GM21619 (cell line): Measurements from ENCODE around the gene RASGRF2.

Experiments
- ATAC-seq: cut with Tn5 transposase; IDR thresholded peaks from one replicate; pipeline ENCODE4 v1.9.1; 2021; ENCODE audit not compliant: unreplicated experiment

Gene RASGRF2

DNA sequence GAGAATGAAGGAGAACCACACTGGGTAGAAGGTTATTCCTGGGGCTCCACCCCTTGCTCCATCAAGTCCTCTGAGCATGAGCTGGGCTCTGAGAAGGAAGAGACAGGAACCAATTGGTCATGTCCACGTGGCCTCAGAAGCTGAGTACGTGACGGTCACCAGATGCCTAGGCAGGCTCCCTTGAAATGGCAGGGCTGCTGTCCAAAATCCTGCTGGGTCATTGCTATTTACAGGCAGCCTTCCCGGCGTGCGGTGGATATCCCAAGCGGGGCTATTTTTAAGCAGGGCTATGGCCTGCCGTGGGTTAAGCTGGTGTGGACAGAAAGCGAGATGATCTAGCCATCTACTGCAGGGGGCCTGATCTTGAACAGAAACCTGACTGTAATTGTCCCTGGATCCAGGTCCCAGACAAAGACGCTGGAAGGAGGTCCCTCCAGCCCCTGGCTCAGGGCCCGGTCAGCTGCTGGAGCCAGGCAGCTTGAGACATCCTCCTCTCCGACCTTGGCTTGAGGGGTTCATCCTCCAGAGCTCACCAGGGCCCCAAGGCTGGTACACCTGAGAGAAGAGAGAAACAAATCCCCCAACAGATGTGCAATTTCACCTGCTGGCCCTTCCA, 272.4 kb downstream of the RASGRF2 start:
- no peak for ATAC-seq

DNA sequence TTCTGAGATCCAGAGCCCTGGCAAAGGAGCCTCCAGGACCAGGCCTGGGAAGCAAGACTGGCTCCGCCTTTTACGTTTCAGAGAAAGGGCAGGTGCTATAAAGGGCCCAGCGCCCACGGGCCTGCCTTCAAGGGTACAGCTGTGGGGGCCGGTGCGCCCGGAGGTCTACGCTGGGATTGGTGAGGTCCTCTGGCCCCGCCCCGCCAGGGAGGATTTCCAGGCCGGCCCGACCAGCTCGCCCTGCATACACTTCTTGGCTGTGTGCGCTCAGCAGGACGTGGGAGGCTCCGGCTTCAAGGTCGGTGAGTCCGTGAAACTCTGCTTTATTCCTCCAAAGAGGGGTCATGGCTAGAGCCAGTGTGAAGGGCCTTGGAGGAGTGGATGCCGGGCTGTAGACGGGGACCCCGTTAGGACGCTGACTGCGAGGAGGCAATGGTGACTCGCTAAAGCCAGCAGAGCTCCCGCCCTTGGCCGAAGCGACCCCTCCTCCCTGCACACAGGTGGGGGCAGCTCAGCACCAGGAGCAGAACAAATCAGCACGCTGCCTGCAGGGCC, 273.0 kb downstream of the RASGRF2 start, which contains the start of gene CKMT2:
TSS of gene CKMT2 (plus strand) at position 243 of the 555 bp plus-strand sequence. CDS start 17,811 bp downstream, outside the sequence.
- ATAC-seq: no peak

- ATAC-seq: no peak
These were observed 274.1 kb downstream of the RASGRF2 start for GRCh38 chr5:81234299-81234698.

GRCh38 chr5:81234801-81235200, 274.6 kb downstream of the RASGRF2 start:
- no peak for ATAC-seq

- ATAC-seq: no peak
These were observed 275.3 kb downstream of the RASGRF2 start for GRCh38 chr5:81235287-81236072.

DNA sequence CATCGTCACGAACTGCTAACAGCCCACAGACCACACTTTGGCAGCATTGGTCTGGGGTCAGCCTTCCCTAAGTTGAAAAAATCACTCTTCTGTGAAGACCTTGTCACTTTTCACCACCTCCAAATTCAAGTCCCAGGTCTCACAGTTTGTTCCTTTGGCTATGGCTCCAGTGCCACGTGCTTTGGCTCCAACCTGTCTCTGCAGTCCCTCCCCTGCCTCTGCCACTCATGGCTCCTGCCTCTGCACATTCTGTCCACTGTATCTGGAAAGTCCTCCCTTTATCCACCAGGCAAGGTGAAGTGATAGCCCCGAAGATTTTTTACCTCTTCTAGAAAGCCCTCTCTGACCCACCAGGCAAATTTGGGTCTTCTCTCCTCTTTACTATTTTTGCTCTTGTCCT, 278.3 kb downstream of the RASGRF2 start:
- ATAC-seq: no peak

- ATAC-seq: no peak
These were observed 279.4 kb downstream of the RASGRF2 start for GRCh38 chr5:81239613-81240012.

- no peak for ATAC-seq
These were observed 280.8 kb downstream of the RASGRF2 start for GRCh38 chr5:81241001-81241400.

GRCh38 chr5:81241961-81242648, 281.9 kb downstream of the RASGRF2 start:
- no peak for ATAC-seq

DNA sequence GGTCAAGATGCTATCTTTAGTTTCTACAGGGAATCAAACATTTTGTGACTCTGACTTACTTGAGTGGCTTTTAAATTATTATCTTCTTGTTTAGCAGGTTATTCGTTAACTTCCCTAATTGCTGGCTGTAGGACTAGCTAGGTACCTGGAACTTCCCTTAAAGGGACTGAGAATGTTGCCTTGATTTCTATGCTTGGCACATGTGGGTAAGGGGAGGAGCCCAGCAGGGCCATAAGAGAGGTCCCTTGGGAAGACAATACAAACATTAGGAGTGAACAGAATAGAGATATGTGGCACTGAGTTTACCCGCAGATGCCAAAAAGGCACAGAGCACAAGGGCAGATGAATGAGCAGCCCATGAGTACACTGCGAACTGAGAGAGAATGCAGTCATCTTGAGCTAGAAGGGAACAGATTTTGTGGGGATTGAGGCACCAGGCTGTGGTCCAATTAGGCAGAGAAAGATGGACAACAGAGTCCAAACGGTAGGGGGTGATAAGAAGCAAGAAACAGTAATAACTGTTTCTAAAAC, 282.8 kb downstream of the RASGRF2 start:
- no peak for ATAC-seq

GRCh38 chr5:81244451-81244850, 284.3 kb downstream of the RASGRF2 start:
- ATAC-seq: no peak

- no peak for ATAC-seq
These were observed 285.7 kb downstream of the RASGRF2 start for GRCh38 chr5:81245871-81246235.

GRCh38 chr5:81246697-81247096, 286.5 kb downstream of the RASGRF2 start:
- no peak for ATAC-seq

DNA sequence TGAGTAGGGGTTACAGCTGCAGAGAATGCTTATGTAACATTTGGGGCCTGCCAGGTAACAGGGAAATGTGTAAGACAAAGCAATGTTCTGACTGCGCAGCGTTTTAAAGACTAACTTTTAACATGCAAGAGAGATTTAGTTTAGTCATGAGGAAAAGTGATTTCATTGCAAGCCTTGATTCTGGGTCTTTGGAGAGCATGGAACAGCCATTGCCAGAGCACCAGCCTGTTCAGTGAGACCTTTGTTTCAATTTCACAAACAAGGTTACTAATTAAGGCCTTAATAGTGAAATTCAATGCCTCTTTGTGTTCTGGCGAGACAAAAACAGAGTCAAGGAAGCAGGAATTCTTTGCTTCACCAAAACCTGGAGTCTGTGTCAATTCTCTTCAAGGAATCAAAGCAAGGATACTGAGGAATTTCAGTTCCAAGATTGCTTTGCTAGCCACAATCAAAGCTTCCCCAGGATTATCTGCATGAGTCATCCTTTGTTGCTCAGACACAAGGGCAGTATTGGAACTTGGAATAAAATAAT, 287.3 kb downstream of the RASGRF2 start:
- ATAC-seq: no peak

- ATAC-seq: no peak
These were observed 289.1 kb downstream of the RASGRF2 start for GRCh38 chr5:81249240-81249639.

GRCh38 chr5:81250004-81250403, 289.8 kb downstream of the RASGRF2 start:
- ATAC-seq: no peak

- ATAC-seq: no peak
These were observed 291.8 kb downstream of the RASGRF2 start for GRCh38 chr5:81251922-81252321.

DNA sequence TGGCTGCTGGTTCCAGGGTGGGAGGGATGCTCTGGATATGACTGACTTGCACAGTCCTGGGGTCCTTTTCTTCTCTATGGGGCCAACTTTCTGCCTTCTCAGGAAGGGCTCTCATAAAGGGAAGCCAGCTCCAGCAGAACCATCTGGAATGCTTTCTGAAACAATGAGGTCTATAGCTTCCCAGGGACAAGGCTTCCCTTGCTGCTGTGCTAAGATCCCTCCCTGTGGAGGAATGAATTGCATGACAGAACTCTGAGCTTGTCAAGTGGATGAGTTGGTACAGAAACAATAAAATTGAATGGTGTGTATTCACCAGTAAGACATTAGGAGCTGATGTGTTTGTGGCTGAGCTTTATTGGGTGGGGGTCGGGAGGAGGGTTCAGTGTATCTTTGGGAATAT, 292.7 kb downstream of the RASGRF2 start:
- ATAC-seq: no peak

GRCh38 chr5:81253875-81254274, 293.7 kb downstream of the RASGRF2 start:
- no peak for ATAC-seq

DNA sequence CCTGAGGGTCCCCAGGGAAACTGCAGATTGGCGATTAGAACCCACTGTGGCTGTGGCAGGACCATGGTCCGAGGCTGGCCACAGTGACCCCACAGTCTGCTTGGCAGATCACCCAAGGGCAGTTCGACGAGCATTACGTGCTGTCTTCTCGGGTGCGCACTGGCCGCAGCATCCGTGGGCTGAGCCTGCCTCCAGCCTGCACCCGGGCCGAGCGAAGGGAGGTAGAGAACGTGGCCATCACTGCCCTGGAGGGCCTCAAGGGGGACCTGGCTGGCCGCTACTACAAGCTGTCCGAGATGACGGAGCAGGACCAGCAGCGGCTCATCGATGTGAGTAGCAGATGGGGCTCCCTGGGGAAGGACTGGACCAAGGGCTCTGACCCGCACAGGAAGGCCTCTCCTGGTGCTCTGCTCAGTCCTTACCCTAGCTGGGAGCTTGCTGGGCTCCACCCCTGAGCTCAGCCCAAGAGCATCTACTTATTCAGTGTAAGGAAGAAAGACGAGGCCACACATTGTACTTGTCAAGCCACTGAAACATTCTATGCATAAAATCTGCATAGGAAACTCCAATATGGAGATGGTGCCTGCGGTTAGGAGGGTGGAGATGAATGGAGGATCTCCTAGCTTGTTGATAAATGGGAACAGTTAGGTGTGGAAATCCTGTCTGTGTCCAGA, 294.9 kb downstream of the RASGRF2 start:
- no peak for ATAC-seq

GRCh38 chr5:81256766-81257165, 296.6 kb downstream of the RASGRF2 start:
- ATAC-seq: no peak
